Left lung (tissue), 10 donors: ENCODE measurements around the gene PAX3. TPM values are rescaled to one million over a fixed set of nuclear protein-coding genes. Genes with fewer than 3 reads are reported as not detected.

Experiments used
- ATAC-seq: fragments of 200-7000 bp; cut with Tn5 transposase; one replicate; pipeline ENCODE4 v1.9.1; 2020; ENCODE audit warnings: moderate library complexity
- DNase-seq, 4 donors: peaks; one replicate each; pipeline ENCODE4 v3.0.0-alpha.2; 2013 to 2020
- H3K27ac ChIP-seq, 2 donors: fragments of 200-600 bp; sonication (generic) in 1 of 2; one replicate each; pipeline versions ENCODE4 v1.5.0 to v1.8.0; 2020 to 2021
- H3K27me3 ChIP-seq, 2 donors: fragments of 200-600 bp; sonication (generic) in 1 of 2; one replicate each; pipeline versions ENCODE4 v1.5.0 to v1.8.0; 2020 to 2021
- H3K36me3 ChIP-seq, 2 donors: fragments of 200-600 bp; sonication (generic) in 1 of 2; one replicate each; pipeline versions ENCODE4 v1.5.0 to v1.8.0; 2020 to 2021
- H3K4me1 ChIP-seq, 2 donors: fragments of 200-600 bp; one replicate each; pipeline ENCODE4 v1.8.0; 2021
- H3K4me3 ChIP-seq, 2 donors: fragments of 200-600 bp; sonication (generic) in 1 of 2; one replicate each; pipeline versions ENCODE4 v1.5.0 to v1.8.0; 2020 to 2021; ENCODE audit warnings: mild to moderate bottlenecking in 1 of 2
- H3K9me3 ChIP-seq, 2 donors: fragments of 200-600 bp; sonication (generic) in 1 of 2; one replicate each; pipeline versions ENCODE4 v1.5.0 to v1.8.0; 2020 to 2021
- CTCF ChIP-seq, 2 donors: fragments of 200-600 bp; sonication (generic) in 1 of 2; IDR thresholded peaks; one replicate each; pipeline versions ENCODE4 v1.5.0 to v1.8.0; 2021; ENCODE audit warnings: antibody characterized with exemption in 2 of 2
- intact Hi-C, 2 donors: fragments of 100-400 bp; cut with DNase I; formaldehyde crosslinking; loops; one replicate each; pipeline versions ENCODE4 v1.11.2 to v1.14.2; 2022
- polyA plus RNA-seq, 6 donors: library from polyadenylated mRNA; unstranded; fragments of 120-200 nt; gene quantifications; one replicate each; pipeline ENCODE4 v1.2.1, GENCODE V29; 2013; ENCODE audit not compliant: insufficient read length in 6 of 6
- total RNA-seq, 2 donors: library from RNA; stranded (reverse); fragmentation: NEBNext Ultra II Directional; extraction: Animal tissue kit (Norgen Biotek cat#: 25700); gene quantifications; one replicate each; pipeline ENCODE4 v1.2.1, GENCODE V29; 2021
- donor health status: DM: no; HTN: yes; CAD: no.
- donor health status: DM: no; HTN: no; CAD: no.

The PAX3 gene
- total and polyA plus RNA-seq, 8 donors: 0.13 to 0.20 (median 0.14) TPM; not detected in 5

DNA sequence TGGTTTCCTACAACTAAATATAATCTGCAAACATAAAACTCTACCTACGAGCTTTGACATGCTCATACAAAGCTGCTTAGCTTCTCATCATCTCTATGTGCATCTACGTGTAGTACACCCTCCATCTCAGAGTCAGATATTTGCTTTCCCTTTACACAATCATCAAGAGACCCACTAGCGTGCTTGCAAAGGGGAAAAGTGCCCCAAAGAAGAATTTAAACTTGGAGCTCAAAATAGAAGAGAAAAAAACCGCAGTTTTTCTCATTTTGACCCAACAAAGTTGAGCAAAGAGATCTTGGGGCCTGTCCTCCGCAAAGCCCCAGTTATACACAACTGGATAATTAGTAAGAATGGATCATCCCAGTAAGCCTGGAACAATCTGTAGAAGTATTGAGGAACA is 104.1 kb downstream of the PAX3 start:
- no peaks in the 10 kb centered on the region for H3K4me1 ChIP-seq
- no peak for DNase-seq
- TF ChIP-seq CTCF (IDR thresholded peaks at IDR 0.05): no peak
- no peaks in the 10 kb centered on the region for H3K27me3 ChIP-seq
- H3K4me3 ChIP-seq: no peak overlapping the region
- intact Hi-C loops: no loop called here
- no peaks in the 10 kb centered on the region for H3K9me3 ChIP-seq
- ATAC-seq: no peak
- no peaks in the 10 kb centered on the region for H3K36me3 ChIP-seq
- no peak overlapping the region for H3K27ac ChIP-seq

DNA sequence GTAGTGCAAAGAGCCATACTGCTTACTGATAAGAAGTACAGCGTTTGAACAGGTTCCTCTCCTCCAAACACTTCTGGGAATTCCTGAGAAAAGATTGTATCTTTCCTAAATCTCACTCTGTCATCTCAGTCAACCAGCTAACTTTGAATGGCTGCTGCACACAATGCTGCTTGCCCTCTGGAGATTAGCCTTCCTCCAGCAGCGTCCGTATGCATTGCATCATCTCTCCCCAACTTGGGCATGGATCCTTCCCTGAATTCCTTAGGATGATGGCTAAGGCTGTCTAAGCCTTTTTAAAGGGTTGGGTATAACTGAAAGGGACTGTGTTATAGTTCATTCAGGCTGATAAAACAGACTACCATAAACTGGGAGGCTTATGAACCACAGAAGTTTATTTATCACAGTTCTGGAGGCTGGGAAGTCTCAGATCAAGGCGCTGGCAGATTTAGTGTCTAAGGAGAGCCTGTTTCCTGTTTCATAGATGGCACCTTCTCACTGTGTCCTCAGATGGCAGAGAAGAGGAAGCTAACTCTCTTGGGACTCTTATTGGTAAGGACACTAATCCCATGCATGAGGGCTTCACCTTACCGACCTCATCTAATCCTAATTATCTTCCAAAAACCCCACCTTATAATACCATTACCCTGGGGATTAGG is 105.3 kb downstream of the PAX3 start:
- Histone ChIP-seq H3K4me3 (no peak overlapping the region), H3K27me3 (no peaks in the 10 kb centered on the region), H3K36me3 (no peaks in the 10 kb centered on the region), H3K4me1 (no peaks in the 10 kb centered on the region), H3K9me3 (no peaks in the 10 kb centered on the region), H3K27ac (no peak overlapping the region)
- intact Hi-C loops: no loop called here
- ATAC-seq (no peak), DNase-seq (no peak)
- no peak for TF ChIP-seq CTCF (IDR thresholded peaks at IDR 0.05)

DNA sequence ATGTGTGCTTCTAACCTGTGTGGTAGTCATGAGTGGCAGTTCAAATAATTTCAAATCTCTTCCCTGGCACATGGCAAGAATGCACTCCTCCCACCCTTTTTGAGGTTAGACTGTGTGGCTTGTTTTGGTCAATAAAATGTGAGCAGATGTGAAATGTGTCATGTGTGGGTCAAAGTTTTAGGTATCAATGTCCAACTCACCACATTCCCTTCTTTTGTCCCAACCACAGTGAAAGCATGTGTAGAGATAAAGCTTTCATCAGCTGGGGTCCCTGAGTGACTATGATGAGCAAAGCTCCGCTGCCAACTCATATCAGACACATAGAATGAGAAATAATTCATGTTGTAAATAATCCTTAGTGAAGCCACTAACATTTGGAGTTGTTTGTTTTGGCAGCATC is 118.2 kb downstream of the PAX3 start:
- H3K4me1 ChIP-seq: no peaks in the 10 kb centered on the region
- ATAC-seq (no peak), DNase-seq (no peak)
- no peaks in the 10 kb centered on the region for H3K27me3 ChIP-seq
- no peak overlapping the region for H3K27ac ChIP-seq
- no peak overlapping the region for H3K4me3 ChIP-seq
- intact Hi-C loops: no loop called here
- H3K36me3 ChIP-seq: no peaks in the 10 kb centered on the region
- H3K9me3 ChIP-seq: no peaks in the 10 kb centered on the region
- TF ChIP-seq CTCF (IDR thresholded peaks at IDR 0.05): no peak

- H3K27me3 ChIP-seq: no peaks in the 10 kb centered on the region
- no peak for DNase-seq
- no peak overlapping the region for H3K27ac ChIP-seq
- H3K4me1 ChIP-seq: no peaks in the 10 kb centered on the region
- H3K9me3 ChIP-seq: no peaks in the 10 kb centered on the region
- no peak for TF ChIP-seq CTCF (IDR thresholded peaks at IDR 0.05)
- no peak overlapping the region for H3K4me3 ChIP-seq
- intact Hi-C loops: no loop called here
- ATAC-seq: no peak
- H3K36me3 ChIP-seq: no peaks in the 10 kb centered on the region
Measured at GRCh38 chr2:222179592-222179991, 119.2 kb downstream of the PAX3 start.

DNA sequence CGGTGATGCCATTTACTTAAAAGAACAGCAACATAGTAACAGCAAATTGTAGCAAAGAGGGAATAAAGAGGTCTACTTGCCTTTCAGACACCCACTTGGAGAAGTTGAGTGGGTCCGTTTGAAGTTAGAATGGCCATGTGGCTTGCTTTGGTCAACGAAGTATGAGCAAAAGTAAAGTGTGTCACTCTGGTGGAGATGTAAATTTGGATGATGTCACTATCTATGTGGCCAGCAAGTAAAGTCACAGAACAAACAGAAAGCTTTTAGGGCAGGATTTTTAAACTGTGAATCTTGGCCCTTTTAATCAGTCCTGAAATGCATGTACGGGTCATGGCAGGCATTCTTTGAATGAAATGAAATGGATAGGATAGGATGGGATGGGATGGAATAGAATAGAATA is 120.3 kb downstream of the PAX3 start:
- no peak for ATAC-seq
- TF ChIP-seq CTCF (IDR thresholded peaks at IDR 0.05): no peak
- no peaks in the 10 kb centered on the region for H3K27me3 ChIP-seq

More for the DNA sequence above, 120.3 kb downstream of the PAX3 start:
- no peak overlapping the region for H3K4me3 ChIP-seq
- intact Hi-C loops: no loop called here
- no peaks in the 10 kb centered on the region for H3K4me1 ChIP-seq
- H3K36me3 ChIP-seq: no peaks in the 10 kb centered on the region
- DNase-seq: no peak
- no peaks in the 10 kb centered on the region for H3K9me3 ChIP-seq
- H3K27ac ChIP-seq: no peak overlapping the region
